Endometrial microvascular endothelial cells (primary cell): Measurements from ENCODE around the gene SLC22A2. TPM values are rescaled to one million over a fixed set of nuclear protein-coding genes. Genes with fewer than 3 reads are reported as not detected.
"Not testable (repeated sequence)": the region's sequence is repeated elsewhere in the genome, so short reads cannot be mapped to it uniquely, and the experiment has no call there.

ENCODE experiments used
- in situ Hi-C: cut with HindIII; loops from 2 replicates; pipeline ENCODE4 v1.10.0; 2017; ENCODE audit warnings: low sequenced_read_pairs, low pct_unique_long_range_greater_than_20kb; ENCODE audit errors: inconsistent ontology term
- total RNA-seq: library from RNA; depleted of rRNA; stranded (reverse); fragments of >200 nt; gene quantifications from one replicate; pipeline ENCODE4 v1.2.3, GENCODE V29; 2015; ENCODE audit errors: inconsistent ontology term

The SLC22A2 gene
- total RNA-seq = not detected

- in situ Hi-C loops = no loop called here
Observed at GRCh38 chr6:160258346-160259142, at the start of gene SLC22A2. Gene SLC22A2 (minus strand): TSS chr6:160258821. CDS start chr6:160258757, 64 bp downstream.

DNA sequence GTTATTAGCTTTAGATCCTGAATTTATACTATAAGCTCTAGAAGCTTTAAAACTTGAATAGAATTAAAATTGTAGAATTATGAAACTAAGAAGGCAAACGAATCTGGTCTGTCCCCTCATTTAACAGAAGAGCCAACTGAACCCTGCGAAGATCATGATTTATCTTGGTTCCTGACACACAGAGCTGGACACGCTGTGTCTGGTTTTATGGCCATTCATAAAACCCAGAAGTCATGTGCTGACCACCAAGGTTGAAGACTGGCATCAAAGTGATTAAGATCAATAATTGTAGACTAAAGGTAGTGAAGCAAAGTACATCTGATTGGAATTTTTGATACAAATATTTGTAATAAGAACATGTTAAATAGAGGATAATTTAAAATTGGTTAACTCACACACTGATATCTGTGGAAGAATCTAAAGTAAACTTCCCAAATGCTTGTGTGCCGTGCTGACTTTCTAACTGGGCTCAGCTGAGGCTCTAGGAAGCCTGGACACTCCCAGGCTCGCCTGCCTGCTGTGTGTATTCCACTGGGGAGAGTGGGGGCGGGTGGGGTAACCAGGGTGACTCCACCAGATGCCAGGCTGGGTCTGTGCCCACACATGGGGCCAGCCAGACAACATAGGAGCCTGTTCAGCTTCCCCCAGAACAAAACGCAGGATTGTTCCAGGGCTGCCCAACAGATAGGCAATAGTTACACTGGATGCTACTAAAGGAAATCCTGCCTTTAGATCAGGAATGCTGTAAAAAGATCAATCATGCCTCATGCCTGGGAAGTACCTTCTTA lies 47.5 kb upstream of the SLC22A2 start:
- in situ Hi-C loops = no loop called here

GRCh38 chr6:160303806-160304205 lies 45.2 kb upstream of the SLC22A2 start:
- in situ Hi-C loops = no loop called here

DNA sequence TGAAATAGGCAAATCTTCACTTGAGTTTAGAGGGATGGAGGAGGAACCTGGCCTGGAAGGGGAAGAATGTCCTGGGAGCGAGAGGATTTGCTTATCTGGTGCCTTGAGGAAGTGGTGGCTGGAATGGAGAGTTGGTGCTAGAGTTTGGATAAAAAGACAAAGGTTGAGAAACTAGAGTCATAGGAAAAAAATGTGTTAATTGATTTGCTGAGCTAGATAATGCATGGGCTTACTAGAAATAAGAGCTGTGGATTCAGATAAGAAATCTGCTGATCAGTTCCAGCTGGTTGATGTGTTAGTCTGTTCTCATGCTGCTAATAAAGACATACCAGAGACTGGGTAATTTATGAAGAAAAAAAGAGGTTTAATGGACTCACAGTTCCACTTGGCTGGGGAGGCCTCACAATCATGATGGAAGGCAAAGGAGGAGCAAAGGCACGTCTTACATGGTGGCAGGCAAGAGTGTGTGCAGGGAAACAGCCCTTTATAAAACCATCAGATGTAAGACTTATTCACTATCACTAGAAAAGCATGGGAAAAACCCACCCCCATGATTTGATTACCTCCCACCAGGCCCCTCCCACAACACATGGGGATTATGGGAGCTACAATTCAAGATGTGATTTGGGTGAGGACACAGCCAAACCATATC lies 43.9 kb upstream of the SLC22A2 start:
- in situ Hi-C loops = not testable (repeated sequence)

- in situ Hi-C loops = no loop called here
Observed at GRCh38 chr6:160301339-160301738, 42.7 kb upstream of the SLC22A2 start.

DNA sequence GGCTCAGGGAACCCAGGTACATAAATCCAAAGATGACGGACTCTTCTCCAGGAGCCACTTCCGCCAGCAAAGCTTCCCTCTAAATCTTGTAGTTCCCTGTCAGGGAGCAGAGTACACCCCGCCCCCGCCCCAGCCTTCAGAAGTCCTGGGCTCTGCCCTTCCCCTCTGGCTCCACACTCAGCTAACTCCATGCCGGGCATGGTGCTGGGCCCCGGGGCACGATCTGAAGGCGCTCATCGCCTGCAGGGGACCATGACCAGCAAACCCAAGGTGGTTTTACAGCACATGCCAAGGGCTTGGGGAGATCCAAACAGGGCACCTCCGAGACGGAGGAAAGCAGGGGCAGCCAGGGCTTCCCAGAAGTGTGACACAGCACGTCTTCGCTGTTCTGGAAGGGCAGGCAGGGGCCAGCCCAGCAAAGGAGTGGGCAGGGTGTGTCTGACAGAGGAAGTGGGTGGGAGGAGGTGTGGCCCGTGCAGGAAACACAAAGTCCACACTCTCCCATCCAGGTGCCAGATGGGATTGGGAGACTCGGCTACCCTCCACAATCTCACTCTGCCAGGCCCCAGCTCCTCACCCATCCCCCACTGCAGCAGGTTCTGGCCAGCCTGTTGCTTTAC lies 41.6 kb upstream of the SLC22A2 start:
- in situ Hi-C loops = no loop called here

- in situ Hi-C loops = no loop called here
Observed at GRCh38 chr6:160299559-160299958, 40.9 kb upstream of the SLC22A2 start.

- in situ Hi-C loops = no loop called here
Observed at GRCh38 chr6:160298121-160298520, 39.5 kb upstream of the SLC22A2 start.

DNA sequence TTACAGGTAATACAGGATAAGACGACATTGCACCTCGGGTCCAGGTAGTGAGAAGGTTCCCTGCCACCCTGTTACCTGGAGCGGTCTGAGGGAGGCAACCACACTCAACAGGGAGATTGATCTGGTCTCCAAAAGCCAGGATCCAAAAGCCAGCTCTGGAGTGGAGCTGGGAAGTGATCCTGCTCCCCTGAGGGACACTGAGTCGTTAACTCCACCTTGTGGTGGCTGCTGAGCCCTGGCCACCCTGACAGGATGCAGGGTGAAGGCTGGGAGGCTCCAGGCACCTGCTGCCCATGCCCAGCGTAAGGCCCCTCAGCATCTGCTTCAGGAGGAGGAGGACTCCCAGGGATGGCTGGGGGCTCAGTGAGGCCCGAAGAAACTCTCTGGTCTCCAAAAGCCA lies 38.7 kb upstream of the SLC22A2 start:
- in situ Hi-C loops = no loop called here

DNA sequence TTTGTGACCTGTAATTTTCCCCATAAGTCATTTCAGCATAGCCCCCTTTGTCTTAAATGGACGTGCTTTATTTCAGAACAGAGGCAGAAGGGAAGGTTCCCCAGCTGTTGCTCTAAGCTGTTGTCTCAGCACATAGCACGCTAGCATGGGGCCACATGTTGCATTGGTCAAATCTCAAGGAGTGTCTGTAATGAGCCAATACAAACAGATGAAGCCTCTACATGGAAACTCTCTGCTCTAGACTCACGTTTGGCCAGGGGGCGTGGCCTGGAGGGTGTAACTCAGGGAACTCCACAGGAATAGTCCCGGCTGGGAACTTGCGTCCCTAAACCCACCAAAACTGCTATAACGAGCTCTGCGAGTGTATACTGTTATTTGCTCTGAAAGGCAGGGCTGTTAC lies 35.2 kb upstream of the SLC22A2 start:
- in situ Hi-C loops = no loop called here

DNA sequence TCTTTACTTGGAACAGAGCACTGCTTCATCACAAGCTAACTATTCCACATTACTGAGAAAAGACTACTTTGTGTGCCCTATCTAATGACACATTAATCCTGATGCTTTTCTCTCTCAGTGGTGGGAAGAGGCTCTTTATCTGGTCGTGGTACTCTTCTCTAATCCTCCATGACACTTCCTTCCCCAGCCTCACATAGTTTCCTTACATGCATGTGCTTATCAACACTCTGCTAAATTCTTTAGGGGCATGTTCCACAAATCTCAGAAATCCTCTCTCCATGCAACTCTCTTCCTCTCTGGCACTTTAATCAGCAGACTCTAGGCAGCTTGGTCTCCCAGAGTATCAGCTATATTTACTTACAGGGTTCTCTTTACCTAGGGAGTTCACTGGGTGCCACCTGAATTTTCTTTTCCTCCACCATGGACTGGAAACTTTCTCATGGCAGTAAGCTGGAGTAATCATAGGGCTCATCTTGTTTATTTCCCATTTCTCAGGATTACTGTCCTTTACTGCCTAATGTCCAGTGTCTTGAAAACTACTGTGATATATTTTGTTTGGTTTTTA lies 27.0 kb upstream of the SLC22A2 start:
- in situ Hi-C loops = no loop called here

DNA sequence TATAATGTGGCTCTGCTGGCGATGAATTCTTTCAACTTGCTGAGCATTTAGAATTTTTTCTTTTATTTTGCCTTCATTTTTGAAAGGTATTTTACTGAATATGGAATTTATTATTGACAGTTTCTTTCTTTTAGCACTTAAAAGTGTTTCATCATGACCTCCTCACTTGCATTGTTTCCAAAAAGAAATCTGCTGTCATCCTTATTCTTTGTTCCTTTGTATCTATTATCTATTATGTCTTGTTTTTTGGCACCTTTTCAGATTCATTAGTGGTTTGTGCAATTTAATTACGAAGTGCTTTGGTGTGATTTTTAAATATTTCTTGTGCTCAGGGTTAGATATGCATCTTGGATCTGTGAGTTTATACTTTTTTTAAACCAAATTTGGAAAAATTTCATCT lies 26.0 kb upstream of the SLC22A2 start:
- in situ Hi-C loops = no loop called here

GRCh38 chr6:160282444-160282843 lies 23.8 kb upstream of the SLC22A2 start:
- in situ Hi-C loops = no loop called here

- in situ Hi-C loops = no loop called here
Observed at GRCh38 chr6:160279850-160280249, 21.2 kb upstream of the SLC22A2 start.

DNA sequence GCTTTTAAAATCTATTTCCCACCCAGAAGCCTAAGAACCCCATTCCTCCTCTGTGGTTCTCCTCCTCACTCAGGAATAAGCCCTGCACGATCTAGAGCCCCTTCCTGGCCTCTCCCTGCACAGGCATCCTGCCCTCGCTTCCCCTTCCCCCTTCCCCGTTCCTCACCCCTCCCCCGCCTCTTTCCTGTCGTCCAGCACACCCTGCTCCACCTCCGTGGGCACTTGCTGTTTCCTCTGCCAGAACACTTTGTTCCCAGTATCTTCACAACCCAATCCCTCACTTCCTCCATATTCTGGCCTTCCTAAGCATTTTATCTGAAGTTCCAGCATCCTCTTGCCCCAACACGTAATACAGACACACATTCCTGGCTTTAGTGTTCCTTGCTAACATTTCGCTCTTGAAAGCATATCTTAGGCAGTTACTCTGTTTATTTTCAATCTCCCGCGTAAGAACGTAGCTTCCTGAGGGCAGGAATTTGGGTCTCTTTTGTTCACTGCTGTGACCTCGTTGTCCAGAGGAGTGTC lies 20.2 kb upstream of the SLC22A2 start:
- in situ Hi-C loops = no loop called here

- in situ Hi-C loops = no loop called here
Observed at GRCh38 chr6:160278311-160278710, 19.7 kb upstream of the SLC22A2 start.

- in situ Hi-C loops = no loop called here
Observed at GRCh38 chr6:160277546-160277945, 18.9 kb upstream of the SLC22A2 start.

GRCh38 chr6:160277144-160277543 lies 18.5 kb upstream of the SLC22A2 start:
- in situ Hi-C loops = no loop called here

DNA sequence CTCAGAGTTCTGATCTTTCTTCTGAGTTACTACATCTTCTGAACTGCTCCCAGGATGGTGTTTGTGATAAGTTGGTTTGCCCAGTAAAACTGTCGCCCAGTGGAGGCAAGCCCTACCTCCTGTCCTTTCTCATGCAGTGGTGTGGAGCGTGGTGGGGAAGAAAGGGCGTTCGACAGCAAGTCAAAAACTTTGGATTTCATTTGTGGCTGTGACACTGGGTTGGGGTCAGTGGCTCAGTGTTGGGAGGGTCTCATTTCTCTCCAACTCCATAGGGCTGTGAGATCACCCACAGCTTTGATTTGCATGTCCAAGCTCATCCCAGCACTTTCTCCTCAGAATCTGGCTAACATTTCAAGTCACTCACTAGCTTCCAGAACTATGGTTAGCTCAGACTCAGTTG lies 17.5 kb upstream of the SLC22A2 start:
- in situ Hi-C loops = no loop called here
